GM11168 (cell line): ENCODE measurements around the gene TTC32.

Source experiments
- in situ Hi-C: fragments of 300-500 bp; cut with MboI; formaldehyde crosslinking; loops from one replicate; pipeline ENCODE4 v1.12.0; 2022; ENCODE audit warnings: low sequenced_read_pairs; ENCODE audit not compliant: unreplicated experiment

TTC32 gene

GRCh38 chr2:19878268-19879046 lies 23.3 kb downstream of the TTC32 start:
- in situ Hi-C loops: no loop called here

GRCh38 chr2:19876751-19877150 lies 25.0 kb downstream of the TTC32 start:
- in situ Hi-C loops: no loop called here

- in situ Hi-C loops: no loop called here
Measured at GRCh38 chr2:19875280-19875679, 26.5 kb downstream of the TTC32 start.

- in situ Hi-C loops: loop anchor here (25.0 kb wide), 1 partner anchor 1112 kb away; no protein-coding TSS in a partner anchor
Measured at GRCh38 chr2:19874726-19875125, 27.1 kb downstream of the TTC32 start.

- in situ Hi-C loops: loop anchor here (25.0 kb wide), 1 partner anchor 1111 kb away; no protein-coding TSS in a partner anchor
Measured at GRCh38 chr2:19873014-19873413, 28.8 kb downstream of the TTC32 start.

GRCh38 chr2:19872302-19872701 lies 29.5 kb downstream of the TTC32 start:
- in situ Hi-C loops: loop anchor here (25.0 kb wide), 1 partner anchor 1110 kb away; no protein-coding TSS in a partner anchor

GRCh38 chr2:19871836-19872235 lies 29.9 kb downstream of the TTC32 start:
- in situ Hi-C loops: loop anchor here (25.0 kb wide), 1 partner anchor 1110 kb away; no protein-coding TSS in a partner anchor

- in situ Hi-C loops: loop anchor here (25.0 kb wide), 1 partner anchor 1108 kb away; no protein-coding TSS in a partner anchor
Measured at GRCh38 chr2:19870792-19871191, 31.0 kb downstream of the TTC32 start.

GRCh38 chr2:19868701-19869580 lies 32.8 kb downstream of the TTC32 start:
- in situ Hi-C loops: loop anchor here (25.0 kb wide), 1 partner anchor 1107 kb away; no protein-coding TSS in a partner anchor

GRCh38 chr2:19868224-19868623 lies 33.6 kb downstream of the TTC32 start:
- in situ Hi-C loops: loop anchor here (25.0 kb wide), 1 partner anchor 1106 kb away; no protein-coding TSS in a partner anchor

- in situ Hi-C loops: loop anchor here (25.0 kb wide), 1 partner anchor 1104 kb away; no protein-coding TSS in a partner anchor
Measured at GRCh38 chr2:19866771-19867170, 35.0 kb downstream of the TTC32 start.

GRCh38 chr2:19865151-19865550 lies 36.6 kb downstream of the TTC32 start:
- in situ Hi-C loops: loop anchor here (25.0 kb wide), 1 partner anchor 1103 kb away; no protein-coding TSS in a partner anchor

GRCh38 chr2:19864381-19864780 lies 37.4 kb downstream of the TTC32 start:
- in situ Hi-C loops: loop anchor here (25.0 kb wide), 1 partner anchor 1102 kb away; no protein-coding TSS in a partner anchor

GRCh38 chr2:19863303-19864041 lies 38.3 kb downstream of the TTC32 start:
- in situ Hi-C loops: loop anchor here (25.0 kb wide), 1 partner anchor 1101 kb away; no protein-coding TSS in a partner anchor

GRCh38 chr2:19861813-19862212 lies 40.0 kb downstream of the TTC32 start:
- in situ Hi-C loops: loop anchor here (25.0 kb wide), 1 partner anchor 1100 kb away; no protein-coding TSS in a partner anchor

- in situ Hi-C loops: loop anchor here (25.0 kb wide), 1 partner anchor 1098 kb away; no protein-coding TSS in a partner anchor
Measured at GRCh38 chr2:19860022-19860421, 41.8 kb downstream of the TTC32 start.

GRCh38 chr2:19859565-19859964 lies 42.2 kb downstream of the TTC32 start:
- in situ Hi-C loops: loop anchor here (10.0 to 25.0 kb wide), 2 partner anchors 505 to 1097 kb away; partner anchors contain the start of gene OSR1

- in situ Hi-C loops: loop anchor here (10.0 to 25.0 kb wide), 2 partner anchors 503 to 1096 kb away; partner anchors contain the start of gene OSR1
Measured at GRCh38 chr2:19857806-19858205, 44.0 kb downstream of the TTC32 start.

GRCh38 chr2:19857100-19857499 lies 44.7 kb downstream of the TTC32 start:
- in situ Hi-C loops: loop anchor here (10.0 to 25.0 kb wide), 2 partner anchors 502 to 1095 kb away; partner anchors contain the start of gene OSR1
